ENCODE data around the gene HCRTR1.

HCRTR1 gene

DNA sequence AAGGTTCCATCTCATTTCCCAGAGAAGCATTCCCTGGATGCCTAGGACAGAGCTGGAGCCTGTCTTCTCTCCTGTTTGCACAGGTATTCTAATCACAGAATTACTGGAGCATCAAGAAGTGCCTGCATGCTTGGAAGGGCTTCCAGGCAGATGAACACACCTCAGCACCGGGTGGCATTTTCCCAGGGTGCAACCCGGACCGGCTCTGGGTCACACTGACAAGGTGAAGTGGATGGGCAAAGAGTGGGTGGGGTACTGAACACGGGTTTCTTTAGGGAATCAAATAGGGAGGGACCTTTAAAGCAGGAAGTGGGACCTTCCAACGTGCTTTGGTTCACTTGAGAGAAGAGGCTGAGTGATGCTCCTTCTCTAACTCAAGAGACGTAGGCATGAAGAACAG is 34.3 kb downstream of the HCRTR1 start:
- no peak for DNase-seq

DNA sequence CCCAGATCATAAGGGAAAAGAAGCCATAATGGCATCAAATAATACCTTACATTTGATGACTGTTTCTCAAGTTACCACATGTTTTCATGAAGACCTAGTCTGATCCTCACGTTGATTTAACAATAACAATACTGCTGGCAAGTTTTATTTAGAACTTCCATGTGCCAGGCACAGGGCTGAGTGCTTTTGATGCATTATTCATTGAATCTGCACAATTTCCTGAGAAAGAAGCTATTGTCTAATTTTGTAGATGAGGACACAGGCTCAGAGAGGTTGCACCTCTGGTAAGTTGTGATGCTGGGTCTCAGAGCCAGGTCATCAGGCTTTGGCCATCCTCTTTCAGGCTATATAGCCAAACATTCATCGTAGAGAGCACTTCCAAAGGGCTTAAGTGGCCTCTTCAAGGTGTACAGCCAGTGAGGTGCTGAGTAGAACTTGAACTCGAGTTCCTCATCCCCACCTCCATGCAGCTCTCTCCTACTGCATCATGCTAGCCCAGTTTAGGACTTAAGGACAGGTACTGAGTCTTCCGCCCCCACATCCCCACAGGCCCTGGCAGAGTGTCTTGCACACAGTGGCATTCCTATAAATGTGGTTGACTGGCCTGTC is 35.5 kb downstream of the HCRTR1 start:
- no peak for DNase-seq

DNA sequence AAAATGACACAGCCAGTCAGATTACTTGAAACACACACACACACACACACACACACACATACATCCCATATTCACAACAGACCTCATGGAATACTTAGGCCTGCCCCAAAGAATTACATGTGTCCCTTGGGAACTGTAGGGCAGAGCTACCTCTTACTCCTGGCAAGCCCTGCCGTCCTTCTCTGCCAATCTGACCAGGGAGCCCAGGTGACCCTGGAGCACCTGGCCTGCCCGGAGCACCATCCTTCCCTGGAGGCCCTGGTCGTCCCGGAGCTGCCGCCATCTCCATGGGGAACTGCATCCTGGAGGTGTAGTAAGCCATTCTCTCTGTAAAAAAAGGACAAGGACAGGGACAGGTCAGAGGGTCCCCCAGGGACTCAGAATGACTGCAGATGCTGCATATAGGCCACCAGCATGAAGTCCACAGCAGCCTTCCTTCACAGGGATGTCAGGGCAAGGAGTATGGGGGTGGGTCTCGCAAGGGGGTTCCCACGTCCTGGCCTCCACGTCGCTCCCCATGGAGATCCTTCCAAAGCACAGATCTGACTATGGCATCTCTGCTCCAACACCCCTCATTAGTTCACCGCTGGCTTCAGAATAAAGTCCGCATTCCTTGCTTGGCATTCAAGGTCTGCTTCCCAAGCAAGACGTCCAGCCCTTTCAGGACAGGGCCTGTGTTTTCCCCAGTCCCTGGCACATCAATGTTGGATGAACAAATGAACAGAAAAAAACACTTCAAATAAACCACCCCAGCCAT is 36.4 kb downstream of the HCRTR1 start:
- no peak for DNase-seq

DNA sequence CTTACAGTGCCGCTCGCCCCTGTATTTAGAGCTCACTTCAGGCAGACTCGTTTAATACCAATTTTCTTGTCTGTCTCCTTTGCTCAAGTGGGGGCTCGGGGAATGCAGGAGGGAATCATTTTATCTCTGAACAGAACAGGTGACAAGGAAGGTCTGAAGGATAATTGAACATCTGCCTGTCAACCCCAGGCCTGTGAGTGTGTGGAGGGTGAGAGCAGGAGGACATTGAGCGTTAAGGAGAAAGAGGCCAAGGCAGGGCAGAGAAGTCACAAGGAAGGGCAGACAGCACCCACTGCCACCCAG is 36.9 kb downstream of the HCRTR1 start:
- no peak for DNase-seq

DNA sequence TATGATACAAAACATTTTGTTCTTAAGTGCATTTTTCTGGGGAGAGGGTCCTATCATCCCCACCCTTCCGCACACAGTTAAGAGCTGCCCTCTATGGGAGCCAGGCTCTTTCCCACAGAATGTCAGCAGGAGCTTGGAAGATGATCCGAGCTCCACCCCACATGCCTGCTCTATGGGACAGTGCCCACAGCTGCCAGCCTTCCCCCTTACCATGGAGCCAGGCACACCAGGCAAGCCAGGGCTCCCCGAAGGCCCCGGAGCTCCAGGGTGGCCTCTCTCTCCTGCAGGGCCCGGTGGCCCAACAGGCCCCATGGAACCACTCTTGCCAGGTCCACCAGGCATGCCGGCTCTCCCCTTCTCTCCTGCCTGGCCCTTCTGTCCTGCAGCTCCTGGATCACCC is 37.6 kb downstream of the HCRTR1 start:
- no peak for DNase-seq

DNA sequence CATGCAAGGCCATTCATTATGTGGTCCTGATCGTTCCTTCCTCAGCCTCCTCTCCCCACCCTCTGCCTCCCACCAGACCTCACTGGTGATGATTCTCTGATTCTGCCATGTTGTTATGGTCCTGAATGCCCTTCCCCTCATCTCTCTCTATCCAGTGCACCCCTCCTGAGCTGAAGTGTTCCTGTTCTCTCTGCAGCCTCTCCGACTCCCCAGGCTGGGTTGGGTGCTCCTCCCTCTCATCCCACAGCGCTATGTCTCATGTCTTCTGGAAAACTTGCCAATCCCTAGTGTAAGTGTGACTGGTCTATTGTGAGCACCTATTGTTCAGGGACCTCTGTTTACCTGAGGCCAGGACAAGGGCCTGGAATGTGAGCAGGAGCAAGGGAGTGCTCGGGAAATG is 38.3 kb downstream of the HCRTR1 start:
- no peak for DNase-seq

DNA sequence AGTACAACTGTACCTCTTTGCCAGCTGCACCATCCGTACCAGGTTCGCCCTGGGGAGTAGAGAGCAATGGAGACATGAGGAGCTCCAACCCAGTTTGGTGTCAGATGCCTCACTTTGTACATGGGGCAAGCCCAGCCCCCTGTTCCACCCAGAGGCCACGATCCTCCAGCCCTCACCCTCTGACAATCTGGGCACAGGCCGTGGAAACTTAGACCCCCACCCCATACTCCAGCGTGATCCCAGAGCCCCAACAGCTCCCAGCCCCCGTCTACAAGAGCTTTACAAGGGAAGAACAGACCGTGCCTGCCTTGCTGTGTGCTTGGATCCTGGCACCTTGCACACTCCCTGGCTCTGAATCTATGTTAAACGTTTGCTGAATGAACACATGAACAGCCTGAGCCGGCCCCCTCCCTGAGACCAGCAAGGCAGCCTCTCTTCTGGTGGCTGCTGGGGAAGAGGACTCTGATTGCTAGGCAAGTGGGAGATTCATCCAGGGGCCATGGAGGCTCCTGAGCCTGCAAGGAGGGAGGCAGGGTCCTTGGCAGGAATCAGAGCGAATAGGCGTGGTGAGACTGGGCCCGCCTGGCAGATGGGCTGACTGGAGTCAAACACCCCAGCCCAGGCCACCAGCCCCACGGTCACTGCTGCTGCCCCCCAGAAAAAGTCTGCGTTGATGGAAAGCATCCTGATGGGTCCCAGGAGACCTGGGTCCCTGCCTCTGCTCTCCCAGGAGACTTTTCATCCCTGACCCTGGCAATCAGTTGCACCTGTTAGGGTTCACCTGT is 39.7 kb downstream of the HCRTR1 start:
- DNase-seq: no peak

DNA sequence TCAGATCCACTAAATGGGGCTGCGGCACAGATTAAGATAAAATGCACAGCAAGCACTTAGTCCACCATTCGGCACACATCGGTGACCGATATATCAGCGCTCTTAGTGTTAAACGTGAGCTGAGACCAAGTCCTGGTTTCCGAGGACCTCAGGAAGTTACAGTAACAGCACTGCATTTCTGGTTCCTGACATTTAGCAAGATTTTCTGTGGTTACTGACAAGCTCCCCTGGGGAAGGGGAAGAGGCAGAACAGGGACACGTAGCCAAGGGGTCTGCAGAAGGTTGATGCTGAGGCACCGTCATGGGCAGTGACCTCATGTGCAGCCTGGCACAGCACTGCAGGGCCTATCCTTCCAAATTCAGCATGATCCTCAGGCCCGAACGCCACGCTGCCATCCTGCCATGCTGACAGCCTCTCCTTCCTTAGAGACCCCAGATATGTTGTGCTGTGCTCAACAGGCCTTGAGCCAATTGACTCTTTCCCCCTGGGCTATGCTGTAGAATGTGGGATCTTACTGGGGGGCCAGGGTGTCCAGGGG is 40.6 kb downstream of the HCRTR1 start:
- no peak for DNase-seq

DNA sequence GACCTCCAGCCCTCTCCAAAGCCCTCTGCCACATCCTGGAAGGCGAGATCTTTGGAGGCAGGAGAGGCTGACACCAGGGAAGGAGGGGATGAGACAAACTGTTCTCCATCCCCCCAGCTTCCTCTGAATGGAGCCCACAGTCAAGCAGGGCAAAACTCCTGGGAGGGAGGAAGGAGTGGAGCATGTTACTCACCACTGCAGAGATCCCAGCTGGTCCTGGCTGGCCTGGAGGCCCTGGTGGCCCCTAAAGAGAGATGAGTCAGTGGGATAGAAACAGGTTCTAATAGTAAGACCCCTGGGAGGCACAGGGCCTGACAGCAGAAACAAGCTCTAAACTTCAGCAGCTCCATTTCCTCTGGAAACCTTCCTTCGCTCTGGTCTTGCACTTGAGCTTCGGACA is 41.2 kb downstream of the HCRTR1 start:
- no peak for DNase-seq

DNA sequence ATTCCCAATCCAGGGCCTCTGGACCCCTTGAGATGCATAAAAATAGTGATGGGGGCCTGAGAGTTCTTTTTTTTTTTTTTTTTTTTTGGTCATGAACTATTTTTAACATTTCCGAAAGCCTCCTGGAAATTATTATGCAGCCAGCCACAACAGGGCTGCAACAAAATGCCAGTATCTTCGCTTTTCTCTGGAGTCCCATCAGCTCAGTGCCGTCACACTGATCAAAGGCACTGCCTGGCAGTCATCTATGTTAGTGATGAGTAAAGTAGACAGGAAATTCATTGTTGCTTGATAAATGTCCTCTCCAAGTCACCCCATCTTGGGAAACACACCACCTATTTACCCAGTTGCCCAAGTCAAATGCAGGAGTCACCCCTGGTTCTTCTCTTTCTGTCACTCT is 42.4 kb downstream of the HCRTR1 start:
- DNase-seq: no peak

DNA sequence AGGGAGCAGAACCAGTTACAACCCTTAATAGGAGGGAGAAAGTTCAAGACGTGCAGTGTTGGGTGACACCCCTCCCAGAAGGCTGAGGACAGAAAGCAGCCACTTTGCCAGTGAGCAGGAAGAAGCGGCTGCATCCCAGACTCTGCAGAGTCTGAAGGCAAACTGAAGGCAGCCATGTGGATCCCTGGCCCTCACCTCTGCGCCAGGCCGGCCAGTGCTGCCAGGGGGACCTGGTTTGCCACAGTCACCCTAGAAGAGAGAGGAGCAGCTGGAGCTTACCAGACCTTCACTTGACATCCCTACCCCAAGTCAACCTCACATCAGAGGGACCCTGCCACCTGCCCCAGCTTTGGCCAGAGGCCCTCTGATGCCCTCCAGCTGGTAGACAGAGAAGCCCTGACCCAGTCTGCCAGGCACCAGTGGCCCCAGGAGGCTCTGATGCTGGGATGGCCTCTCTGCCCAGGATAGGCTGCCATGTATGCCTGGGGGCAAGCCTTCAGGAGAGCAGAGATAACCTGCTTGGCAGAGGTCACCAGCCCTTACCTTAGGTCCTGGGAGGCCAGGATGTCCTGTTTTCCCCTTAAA is 43.5 kb downstream of the HCRTR1 start:
- DNase-seq: no peak

DNA sequence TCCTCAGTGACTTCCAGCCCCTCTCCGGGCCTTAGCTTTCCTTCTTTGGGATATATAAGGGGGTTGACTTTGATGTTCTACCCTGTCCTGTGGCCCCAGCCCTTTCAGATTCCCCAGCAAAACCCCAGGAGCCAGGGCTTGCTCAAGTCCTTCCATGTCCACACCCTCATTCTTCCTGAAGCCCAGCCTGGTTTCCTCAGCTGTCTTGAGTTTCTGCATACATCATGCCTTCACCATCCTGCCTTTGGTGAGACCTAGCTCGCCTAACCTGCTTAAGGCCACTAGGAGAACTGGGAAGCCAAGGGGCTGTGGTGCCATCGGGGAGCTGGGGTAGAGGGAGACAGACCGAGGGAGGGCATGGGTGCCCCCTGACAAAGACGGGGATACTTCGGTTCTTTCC is 44.4 kb downstream of the HCRTR1 start:
- no peak for DNase-seq

DNA sequence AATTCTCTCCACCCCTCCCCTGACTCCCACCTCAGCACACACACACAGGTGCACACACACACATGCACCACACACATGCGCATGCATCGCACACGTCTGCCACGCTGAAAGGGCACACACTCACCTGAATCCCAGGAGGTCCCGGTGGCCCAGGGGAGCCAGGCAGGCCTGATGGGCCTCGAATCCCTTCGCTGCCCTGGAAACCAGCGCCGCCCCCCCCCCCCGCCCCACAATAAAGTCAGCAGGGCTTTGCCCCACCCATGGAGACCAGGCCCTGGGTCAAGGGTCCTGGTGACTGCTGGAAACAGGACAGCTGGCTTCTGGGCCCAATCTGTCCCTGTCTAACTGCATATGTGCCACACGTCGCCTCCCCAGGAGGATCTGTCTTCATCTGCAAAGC is 45.0 kb downstream of the HCRTR1 start:
- no peak for DNase-seq

DNA sequence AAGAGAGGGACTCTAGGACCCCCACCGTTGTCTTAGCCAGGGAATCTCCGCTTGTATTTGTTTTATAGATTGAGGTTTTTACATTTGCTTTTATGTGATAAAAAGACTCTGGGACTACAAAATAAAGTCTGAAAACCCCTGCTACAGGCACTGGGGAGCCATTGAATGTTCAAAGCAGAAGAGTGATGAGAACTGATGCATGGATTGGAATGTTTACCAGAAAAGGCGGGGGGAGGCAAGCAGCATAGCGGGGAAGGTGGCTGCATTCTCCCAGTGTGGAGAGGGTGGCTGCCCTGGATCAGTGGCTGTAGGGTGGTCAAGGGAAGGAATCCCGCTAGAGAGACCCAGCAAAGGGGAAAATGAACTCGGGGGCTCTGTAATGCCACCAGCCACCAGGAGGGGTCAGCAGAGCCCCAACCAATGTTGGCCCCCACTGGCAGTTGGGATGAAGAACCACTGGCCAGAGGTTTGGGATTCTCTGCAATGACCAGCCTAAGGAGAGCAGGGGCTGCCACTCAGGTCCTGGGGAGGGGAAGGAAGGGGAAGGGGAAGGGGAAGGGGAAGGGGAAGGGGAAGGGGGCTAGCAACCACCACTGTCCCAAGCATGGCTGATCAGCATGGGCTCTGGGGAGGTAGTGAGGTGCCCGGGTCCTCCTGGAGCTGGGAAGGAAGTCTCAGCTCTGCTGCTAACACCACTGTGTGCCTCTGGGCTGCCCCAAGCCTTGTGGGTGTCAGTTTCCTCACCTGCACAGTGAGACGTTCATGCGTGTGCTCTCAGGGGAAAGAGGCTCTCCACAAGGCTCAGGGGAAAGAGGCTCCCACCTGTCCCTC is 46.3 kb downstream of the HCRTR1 start:
- DNase-seq: peak; percentile 65

DNA sequence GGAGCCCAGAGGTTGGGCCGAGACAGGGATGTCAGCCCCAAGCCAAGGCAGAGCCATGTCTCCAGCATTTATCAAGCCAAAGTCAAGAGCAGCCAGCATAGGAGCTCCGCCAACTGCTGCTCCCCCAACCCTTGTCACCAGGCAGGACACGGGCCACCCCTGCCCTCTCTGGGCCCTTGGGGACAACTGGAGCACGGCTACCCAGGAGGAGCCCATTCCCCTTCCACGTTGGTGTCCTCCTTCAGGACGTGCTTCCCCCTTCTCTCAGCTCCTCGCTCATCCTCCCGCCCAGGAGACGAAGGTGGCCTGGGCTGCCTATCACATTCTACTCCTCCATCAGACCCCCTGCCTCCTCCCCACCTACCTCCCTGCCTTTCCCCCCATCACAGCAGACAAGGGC is 47.0 kb downstream of the HCRTR1 start:
- no peak for DNase-seq

DNA sequence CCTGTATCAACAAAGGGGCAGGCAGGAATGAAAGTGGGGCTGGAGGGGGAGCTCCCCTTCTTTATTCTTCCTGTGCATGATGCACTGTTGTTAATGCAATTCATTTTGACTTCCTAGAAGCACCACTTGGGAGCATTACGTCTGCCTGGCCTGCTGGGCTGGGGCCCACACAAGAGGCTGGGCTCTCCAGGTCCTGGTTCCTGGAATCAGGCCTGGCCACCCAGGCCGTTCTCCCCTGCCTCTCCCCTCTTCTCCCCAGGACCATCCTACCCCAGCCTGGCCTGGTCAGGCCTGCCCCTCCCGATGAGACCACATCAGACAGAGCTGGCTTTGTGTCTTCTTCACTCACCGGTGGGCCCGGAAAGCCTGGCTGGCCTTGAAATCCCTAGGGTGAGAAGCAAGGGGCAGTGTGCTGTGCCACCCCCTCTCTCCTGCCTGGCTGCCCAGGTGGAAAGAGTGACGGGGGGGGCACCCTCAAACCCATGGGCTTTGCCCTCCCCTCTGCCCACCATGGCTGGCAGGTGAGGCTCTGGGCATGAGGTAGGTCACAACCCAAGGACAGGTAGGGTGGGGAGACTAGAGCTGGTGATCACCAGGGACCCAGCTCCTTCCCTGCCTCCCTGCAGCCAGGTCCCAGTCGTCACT is 47.9 kb downstream of the HCRTR1 start:
- no peak for DNase-seq

DNA sequence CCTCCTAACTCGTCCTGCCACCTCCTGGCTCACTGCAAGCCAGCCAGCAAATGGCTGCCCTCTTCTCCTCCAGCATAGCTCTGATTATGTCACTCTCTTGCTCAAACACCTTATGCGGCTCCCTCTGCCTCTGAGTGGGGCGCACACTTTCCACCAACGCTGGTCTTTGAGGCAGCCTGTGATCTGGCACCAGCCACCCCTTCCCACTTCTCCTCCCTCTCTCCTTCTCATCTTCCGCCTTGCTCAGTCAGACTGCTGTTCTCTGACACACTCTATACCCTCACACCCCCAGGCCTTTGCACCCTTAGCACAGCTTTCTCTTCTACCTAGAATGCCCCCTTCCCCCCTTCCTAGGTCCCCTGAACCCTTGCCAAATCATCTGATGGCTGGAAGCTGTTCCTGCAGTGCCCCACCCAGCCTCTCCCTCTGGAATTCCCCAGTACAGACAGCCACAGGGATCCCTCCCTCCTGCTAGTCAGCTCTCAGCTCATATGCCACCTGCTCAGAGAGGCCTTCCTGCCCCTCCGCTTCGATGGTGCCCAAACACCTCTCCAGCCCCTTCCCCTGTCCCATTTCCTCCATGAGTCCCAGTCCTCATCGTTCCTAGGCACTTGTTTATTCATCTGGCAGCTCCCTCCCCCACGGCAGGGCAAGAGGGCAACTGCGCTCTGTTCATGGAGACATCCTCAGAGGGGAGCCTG is 48.9 kb downstream of the HCRTR1 start:
- peak; percentile 74 for DNase-seq

DNA sequence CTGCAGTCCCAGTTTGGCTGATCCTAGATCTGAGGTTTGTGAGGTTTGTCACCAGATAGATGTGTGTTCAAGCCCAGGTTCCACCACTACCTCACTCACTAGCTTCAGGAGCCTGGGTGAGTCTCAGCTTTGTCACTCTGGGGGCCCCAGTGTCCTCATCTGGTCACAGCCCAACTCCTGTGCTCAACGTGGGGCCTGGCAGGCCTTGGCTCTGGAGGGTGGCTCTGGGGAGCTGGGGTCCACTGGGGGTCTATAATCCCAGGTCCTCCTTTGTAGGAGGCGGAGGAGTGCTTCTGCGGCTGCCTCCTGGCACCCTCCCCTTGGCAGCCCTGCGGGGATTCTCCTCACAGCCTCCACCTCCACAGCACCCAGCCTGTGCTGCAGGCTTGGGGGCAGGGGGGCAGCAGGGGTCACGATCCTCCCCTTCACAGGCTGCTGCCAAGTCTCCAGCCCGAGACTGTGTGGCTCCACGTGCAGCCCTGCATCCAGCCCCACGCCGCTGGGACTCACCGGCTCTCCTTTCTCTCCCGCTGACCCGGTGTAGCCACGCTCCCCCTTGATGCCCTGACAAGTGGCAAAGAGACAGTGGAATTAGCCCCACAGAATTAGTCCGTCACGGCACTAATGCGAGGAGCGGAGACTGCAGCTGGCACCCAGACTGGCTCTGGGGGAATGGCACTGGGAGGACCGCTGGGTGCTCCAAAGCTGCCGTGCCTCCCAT is 49.7 kb downstream of the HCRTR1 start:
- no peak for DNase-seq

DNA sequence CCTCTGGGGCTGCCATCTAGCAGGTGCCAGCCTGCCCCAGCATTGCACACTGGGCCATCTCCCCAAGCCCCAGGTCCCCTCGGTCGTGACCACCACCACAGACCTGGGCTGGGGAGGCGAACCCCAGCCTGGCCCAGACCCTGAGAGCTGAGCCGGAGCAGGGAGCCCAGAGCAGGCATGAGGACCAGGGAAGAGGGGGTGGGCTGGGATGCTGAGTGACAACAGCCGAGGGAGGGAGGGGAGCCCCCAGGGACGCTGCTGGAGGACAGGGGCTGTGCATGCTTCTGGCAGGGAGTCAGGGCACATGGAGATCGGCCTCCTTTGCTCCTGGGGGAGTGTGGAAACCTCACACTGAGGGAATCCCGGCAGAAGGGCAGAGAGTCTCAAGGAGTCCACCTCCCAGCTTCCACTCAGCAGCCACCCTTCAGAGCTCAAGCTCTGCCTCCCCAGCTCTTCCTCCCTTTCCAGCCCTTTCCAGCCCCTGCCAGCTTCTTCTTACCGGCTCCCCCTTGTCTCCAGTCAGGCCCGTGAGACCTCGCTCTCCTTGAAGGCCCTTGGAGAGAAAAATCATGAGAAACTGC is 50.9 kb downstream of the HCRTR1 start:
- no peak for DNase-seq

DNA sequence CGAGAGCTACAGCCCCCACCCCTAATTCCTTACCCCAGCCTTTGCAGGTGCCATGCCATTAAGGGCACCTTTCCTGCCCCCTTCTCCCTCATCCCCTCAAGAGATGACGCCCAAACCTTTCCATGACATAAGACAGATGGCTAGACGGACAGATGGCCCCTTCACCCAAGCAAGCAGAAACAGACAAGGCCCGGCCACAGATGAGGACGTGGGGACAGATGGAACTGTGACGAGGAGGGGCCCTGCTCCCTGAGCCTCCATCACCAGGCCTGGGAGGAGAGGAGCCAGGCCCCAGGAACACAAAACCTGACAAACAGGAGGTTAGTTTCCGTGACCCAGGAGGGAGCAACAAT is 51.9 kb downstream of the HCRTR1 start:
- no peak for DNase-seq

Measured in DMS153 (cell line).